GM12878 (cell line): ENCODE results near the gene GPR153. TPM values are rescaled to one million over a fixed set of nuclear protein-coding genes. Genes with fewer than 3 reads are reported as not detected.

Source experiments
- ATAC-seq: fragments of 200-7000 bp; cut with Tn5 transposase; 3 replicates; pipeline ENCODE4 v1.9.1; 2020; ENCODE audit warnings: mild to moderate bottlenecking, moderate library complexity
- BruUV-seq: library from RNA; stranded (reverse); fragments of 400-500 nt; replicated peaks from 2 replicates; lab custom pipeline; 2021; lab: Mats Ljungman, UMichigan
- CTCF ChIA-PET: fragments of 300-600 bp; sonication (Branson Sonifier 250); formaldehyde crosslinking; extraction: SDS; loops from one replicate; lab custom pipeline; 2021; ENCODE audit warnings: inconsistent platforms; lab: Yijun Ruan, JAX
- POLR2A ChIA-PET: fragments of 350-600 bp; formaldehyde crosslinking; extraction: SDS; loops from one replicate; lab custom pipeline; 2021; ENCODE audit warnings: inconsistent platforms; lab: Charles Lee
- RAD21 ChIA-PET: fragments of 300-600 bp; sonication (Branson Sonifier 250); formaldehyde crosslinking; loops from one replicate; lab custom pipeline; 2023; ENCODE audit warnings: antibody characterized with exemption; ENCODE audit not compliant: unreplicated experiment; lab: Charles Lee
- SMC1A ChIA-PET: fragments of 300-600 bp; sonication (Branson Sonifier 250); formaldehyde crosslinking; loops from one replicate; lab custom pipeline; 2023; ENCODE audit not compliant: unreplicated experiment, uncharacterized antibody; lab: Charles Lee
- DNase-seq: peaks from one replicate; pipeline ENCODE4 v3.0.0-alpha.2; 2011; ENCODE audit warnings: low read depth, low spot score
- FAIRE-seq: peaks from 3 replicates; lab custom pipeline; 2011; peaks lifted over from hg19 to GRCh38; lab: Jason Lieb, UNC
- H2AFZ ChIP-seq: 2 replicates; pipeline ENCODE4 v1.6.0; 2011; ENCODE audit warnings: low read depth, low read length, control low read depth; ENCODE audit not compliant: control insufficient read depth
- H3K27ac ChIP-seq: 2 replicates; pipeline ENCODE4 v1.5.1; 2011; ENCODE audit warnings: control low read depth; ENCODE audit not compliant: control insufficient read depth, insufficient read depth
- H3K27me3 ChIP-seq, 2 experiments: replicated peaks in 1 of 2; 2 replicates each; pipeline versions ENCODE4 v1.6.0 to v1.6.1; 2011; ENCODE audit warnings: low read length in 1 of 2; ENCODE audit not compliant: control insufficient read depth in 2 of 2, insufficient read depth in 2 of 2
- H3K36me3 ChIP-seq, 2 experiments: 2 replicates each; pipeline ENCODE4 v1.5.1; 2011; ENCODE audit warnings: low read length in 1 of 2; ENCODE audit not compliant: control insufficient read depth in 2 of 2, insufficient read depth in 2 of 2
- H3K4me1 ChIP-seq: 2 replicates; pipeline ENCODE4 v1.6.1; 2011; ENCODE audit warnings: mild to moderate bottlenecking, low read length, moderate library complexity, mixed read lengths; ENCODE audit not compliant: control insufficient read depth, insufficient read depth
- H3K4me2 ChIP-seq: 2 replicates; pipeline ENCODE4 v1.6.0; 2011; ENCODE audit warnings: control low read depth; ENCODE audit not compliant: control insufficient read depth, insufficient read depth
- H3K4me3 ChIP-seq: fragments of 200-600 bp; sonication (generic); 2 replicates; pipeline ENCODE4 v1.5.1; 2016
- H3K79me2 ChIP-seq: 2 replicates; pipeline ENCODE4 v1.6.0; 2011; ENCODE audit warnings: low read length; ENCODE audit not compliant: control insufficient read depth, insufficient read depth
- H3K9ac ChIP-seq: 2 replicates; pipeline ENCODE4 v1.8.0; 2011; ENCODE audit warnings: low read length, control low read depth, mixed read lengths; ENCODE audit not compliant: control insufficient read depth, insufficient read depth
- H3K9me3 ChIP-seq: replicated peaks from 3 replicates; pipeline ENCODE4 v1.5.1; 2011; ENCODE audit warnings: mild to moderate bottlenecking, low read length; ENCODE audit not compliant: control insufficient read depth, insufficient read depth
- H4K20me1 ChIP-seq: 2 replicates; pipeline ENCODE4 v1.6.0; 2011; ENCODE audit not compliant: control insufficient read depth, insufficient read depth
- ASH2L ChIP-seq: fragments of 300-600, 200-600 bp; sonication (generic); IDR thresholded peaks from 2 replicates; pipeline ENCODE4 v1.6.1; 2017; ENCODE audit warnings: low read depth, mild to moderate bottlenecking, borderline replicate concordance
- BACH1 ChIP-seq: fragments of 450-650 bp; IDR thresholded peaks from 2 replicates; pipeline ENCODE4 v1.6.1; 2017; ENCODE audit warnings: mild to moderate bottlenecking, borderline replicate concordance
- CUX1 ChIP-seq: IDR thresholded peaks from 2 replicates; pipeline ENCODE4 v1.6.1; 2012; ENCODE audit warnings: improper control_type of control experiment, low read depth, low read length; ENCODE audit not compliant: insufficient replicate concordance
- ESRRA ChIP-seq: IDR thresholded peaks from 2 replicates; pipeline ENCODE4 v1.6.1; 2012; ENCODE audit warnings: mild to moderate bottlenecking, low read length, improper control_type of control experiment
- HDGF ChIP-seq: fragments of 450-650 bp; IDR thresholded peaks from 2 replicates; pipeline ENCODE4 v1.6.1; 2016; ENCODE audit warnings: antibody characterized with exemption
- IRF4 ChIP-seq: IDR thresholded peaks from 2 replicates; pipeline ENCODE4 v1.6.1; 2011; ENCODE audit warnings: low read depth, low read length
- JUND ChIP-seq: IDR thresholded peaks from 2 replicates; pipeline ENCODE4 v1.6.1; 2012; ENCODE audit warnings: low read depth, mild to moderate bottlenecking, low read length, improper control_type of control experiment, moderate library complexity
- KDM1A ChIP-seq: fragments of 200-600 bp; sonication (generic); IDR thresholded peaks from 2 replicates; pipeline ENCODE4 v1.6.1; 2016; ENCODE audit warnings: borderline replicate concordance
- NFIC ChIP-seq: IDR thresholded peaks from 2 replicates; pipeline ENCODE4 v1.6.1; 2012; ENCODE audit warnings: low read depth, mild to moderate bottlenecking, inconsistent platforms, low read length, moderate library complexity
- STAT3 ChIP-seq: IDR thresholded peaks from 2 replicates; pipeline ENCODE4 v1.6.1; 2011; ENCODE audit warnings: low read depth, low read length, improper control_type of control experiment
- ZNF24 ChIP-seq: fragments of 450-650 bp; IDR thresholded peaks from 2 replicates; pipeline ENCODE4 v1.6.1; 2017; ENCODE audit warnings: antibody characterized with exemption, mild to moderate bottlenecking
- ZNF384 ChIP-seq: IDR thresholded peaks from 2 replicates; pipeline ENCODE4 v1.6.1; 2012; ENCODE audit warnings: low read depth, mild to moderate bottlenecking, low read length, improper control_type of control experiment, borderline replicate concordance
- WGBS: methylation state at CpG from one replicate; pipeline ENCODE4 v1.1.6; 2016; ENCODE audit warnings: low lambda C conversion rate; ENCODE audit not compliant: insufficient replicate concordance, insufficient coverage; ENCODE audit errors: missing lambda C conversion rate; 5-methylcytosine and 5-hydroxymethylcytosine counted together
- in situ Hi-C: fragments of 300-500 bp; cut with MboI; formaldehyde crosslinking; loops from 9 replicates; pipeline ENCODE4 v1.14.3; 2018; ENCODE audit warnings: mixed read lengths
- intact Hi-C: fragments of 100-400 bp; cut with micrococcal nuclease; formaldehyde crosslinking; loops from one replicate; pipeline ENCODE4 v1.14.2; 2022; ENCODE audit not compliant: unreplicated experiment
- polyA plus RNA-seq, 11 experiments: library from polyadenylated mRNA; depleted of rRNA in 4 of 11; unstranded in 6 of 11; stranded (reverse) in 5 of 11; fragments of >200 nt; fragmentation: Nextera tagmentation in 4 of 11; fragmentation: Illumina TruSeq in 1 of 11; extraction: Ambion mirVana in 4 of 11; extraction: Trizol in 1 of 11; gene quantifications; 1 replicate in 1 of 11; 2 replicates in 10 of 11; pipeline versions ENCODE4 v1.2.1 to v1.2.3, GENCODE V29; 2011 to 2016; ENCODE audit warnings: inconsistent platforms in 2 of 11, missing spikeins in 2 of 11, low read depth in 1 of 11
- total RNA-seq, 4 experiments: library from RNA; depleted of rRNA in 3 of 4; stranded (reverse); fragments of >200 nt in 3 of 4; fragmentation: Illumina TruSeq in 1 of 4; extraction: Trizol in 1 of 4; gene quantifications; 2 replicates each; pipeline versions ENCODE4 v1.2.1 to v1.2.3, GENCODE V29; 2013 to 2021
- TF ChIP-seq, protein P1 (sequence below): fragments of 450-650 bp; formaldehyde crosslinking; IDR thresholded peaks from 2 replicates; pipeline ENCODE4 v1.4.0; 2022; ENCODE audit warnings: mild to moderate bottlenecking, moderate library complexity
- TF ChIP-seq, protein P2 (sequence below): fragments of 450-650 bp; IDR thresholded peaks from 2 replicates; pipeline ENCODE4 v1.6.1; 2017; ENCODE audit warnings: borderline replicate concordance

GPR153 gene
- total and polyA plus RNA-seq, 10 of the 15 experiments (the other 5 are each of a cell fraction or from before 2014, with no cell fraction given) = 0.04 to 2.2 (median 0.54) TPM

- no peak for TF ChIP-seq KDM1A
- TF ChIP-seq, protein P1, sequence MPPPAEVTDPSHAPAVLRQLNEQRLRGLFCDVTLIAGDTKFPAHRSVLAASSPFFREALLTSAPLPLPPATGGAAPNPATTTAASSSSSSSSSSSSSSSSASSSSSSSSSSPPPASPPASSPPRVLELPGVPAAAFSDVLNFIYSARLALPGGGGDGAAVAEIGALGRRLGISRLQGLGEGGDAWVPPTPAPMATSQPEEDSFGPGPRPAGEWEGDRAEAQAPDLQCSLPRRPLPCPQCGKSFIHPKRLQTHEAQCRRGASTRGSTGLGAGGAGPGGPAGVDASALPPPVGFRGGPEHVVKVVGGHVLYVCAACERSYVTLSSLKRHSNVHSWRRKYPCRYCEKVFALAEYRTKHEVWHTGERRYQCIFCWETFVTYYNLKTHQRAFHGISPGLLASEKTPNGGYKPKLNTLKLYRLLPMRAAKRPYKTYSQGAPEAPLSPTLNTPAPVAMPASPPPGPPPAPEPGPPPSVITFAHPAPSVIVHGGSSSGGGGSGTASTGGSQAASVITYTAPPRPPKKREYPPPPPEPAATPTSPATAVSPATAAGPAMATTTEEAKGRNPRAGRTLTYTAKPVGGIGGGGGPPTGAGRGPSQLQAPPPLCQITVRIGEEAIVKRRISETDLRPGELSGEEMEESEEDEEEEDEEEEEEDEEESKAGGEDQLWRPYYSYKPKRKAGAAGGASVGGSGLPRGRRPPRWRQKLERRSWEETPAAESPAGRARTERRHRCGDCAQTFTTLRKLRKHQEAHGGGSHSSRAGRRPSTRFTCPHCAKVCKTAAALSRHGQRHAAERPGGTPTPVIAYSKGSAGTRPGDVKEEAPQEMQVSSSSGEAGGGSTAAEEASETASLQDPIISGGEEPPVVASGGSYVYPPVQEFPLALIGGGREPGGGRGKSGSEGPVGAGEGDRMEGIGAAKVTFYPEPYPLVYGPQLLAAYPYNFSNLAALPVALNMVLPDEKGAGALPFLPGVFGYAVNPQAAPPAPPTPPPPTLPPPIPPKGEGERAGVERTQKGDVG (CRISPR knock-in tag) = no peak
- TF ChIP-seq ESRRA = no peak
- no peak for TF ChIP-seq BACH1
Observed at GRCh38 chr1:6271006-6271405, 10.1 kb upstream of the GPR153 start (continued).

- Histone ChIP-seq H3K4me3 (no peak overlapping the region), H3K4me1 (no peaks in the 10 kb centered on the region), H3K9me3 (no peaks in the 10 kb centered on the region), H2AFZ (no peak overlapping the region), H3K79me2 (no peaks in the 10 kb centered on the region), H3K27me3 (no peaks in the 10 kb centered on the region), H3K4me2 (no peak overlapping the region), H3K9ac (no peak overlapping the region), H4K20me1 (no peaks in the 10 kb centered on the region; the same call in 1 of the 2 replicates), H3K36me3 (peaks cover 0 to 7% of the 10 kb centered on the region in 2 experiments; a peak in 2 of 4 replicates), H3K27ac (no peak overlapping the region)
- ChIA-PET CTCF (no interaction called here), POLR2A (no interaction called here), RAD21 (no interaction called here), SMC1A (no interaction called here)
- in situ Hi-C loops = no loop called here
- no peak for ATAC-seq
- no TSS peak for BruUV-seq
- intact Hi-C loops = no loop called here
- no peak for DNase-seq
- no peak for FAIRE-seq
- 72% methylated on average over 8 of the region's 8 CpGs for WGBS
- TF ChIP-seq HDGF (no peak), ASH2L (no peak), STAT3 (no peak), NFIC (no peak), ZNF384 (no peak), ZNF24 (no peak), JUND (no peak), CUX1 (no peak), IRF4 (no peak)
- TF ChIP-seq, protein P2, sequence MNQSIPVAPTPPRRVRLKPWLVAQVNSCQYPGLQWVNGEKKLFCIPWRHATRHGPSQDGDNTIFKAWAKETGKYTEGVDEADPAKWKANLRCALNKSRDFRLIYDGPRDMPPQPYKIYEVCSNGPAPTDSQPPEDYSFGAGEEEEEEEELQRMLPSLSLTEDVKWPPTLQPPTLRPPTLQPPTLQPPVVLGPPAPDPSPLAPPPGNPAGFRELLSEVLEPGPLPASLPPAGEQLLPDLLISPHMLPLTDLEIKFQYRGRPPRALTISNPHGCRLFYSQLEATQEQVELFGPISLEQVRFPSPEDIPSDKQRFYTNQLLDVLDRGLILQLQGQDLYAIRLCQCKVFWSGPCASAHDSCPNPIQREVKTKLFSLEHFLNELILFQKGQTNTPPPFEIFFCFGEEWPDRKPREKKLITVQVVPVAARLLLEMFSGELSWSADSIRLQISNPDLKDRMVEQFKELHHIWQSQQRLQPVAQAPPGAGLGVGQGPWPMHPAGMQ = no peak
Observed at GRCh38 chr1:6270401-6270800, 9.5 kb upstream of the GPR153 start.
